GM11168 (cell line): ENCODE results near the gene RASL10A.

ENCODE experiments used
- in situ Hi-C: fragments of 300-500 bp; cut with MboI; formaldehyde crosslinking; loops from one replicate; pipeline ENCODE4 v1.12.0; 2022; ENCODE audit warnings: low sequenced_read_pairs; ENCODE audit not compliant: unreplicated experiment

Gene RASL10A

GRCh38 chr22:29325356-29325755 is 9.9 kb upstream of the RASL10A start:
- in situ Hi-C loops = no loop called here

- in situ Hi-C loops = no loop called here
These were observed 8.1 kb upstream of the RASL10A start for GRCh38 chr22:29323641-29324040.

- in situ Hi-C loops = no loop called here
These were observed 5.0 kb upstream of the RASL10A start for GRCh38 chr22:29320546-29320945.

GRCh38 chr22:29319072-29319471 is 3.6 kb upstream of the RASL10A start:
- in situ Hi-C loops = no loop called here

GRCh38 chr22:29317827-29318454 is 2.4 kb upstream of the RASL10A start:
- in situ Hi-C loops = no loop called here

- in situ Hi-C loops = no loop called here
These were observed 788 bp upstream of the RASL10A start for GRCh38 chr22:29316141-29316828.

- in situ Hi-C loops = no loop called here
These were observed 786 bp downstream of the RASL10A start for GRCh38 chr22:29314537-29315285.

GRCh38 chr22:29313576-29314466 is 1.7 kb downstream of the RASL10A start:
- in situ Hi-C loops = no loop called here

- in situ Hi-C loops = no loop called here
These were observed 2.3 kb downstream of the RASL10A start for GRCh38 chr22:29313126-29313575.

GRCh38 chr22:29312218-29313125 is 3.0 kb downstream of the RASL10A start:
- in situ Hi-C loops = no loop called here

GRCh38 chr22:29311464-29312217 is 3.9 kb downstream of the RASL10A start:
- in situ Hi-C loops = no loop called here

- in situ Hi-C loops = no loop called here
These were observed 4.6 kb downstream of the RASL10A start for GRCh38 chr22:29310863-29311339.

- in situ Hi-C loops = no loop called here
These were observed 5.2 kb downstream of the RASL10A start for GRCh38 chr22:29310065-29310862.

GRCh38 chr22:29309332-29310064 is 6.0 kb downstream of the RASL10A start:
- in situ Hi-C loops = no loop called here

GRCh38 chr22:29308791-29309262 is 6.7 kb downstream of the RASL10A start:
- in situ Hi-C loops = no loop called here

GRCh38 chr22:29308148-29308790 is 7.2 kb downstream of the RASL10A start:
- in situ Hi-C loops = no loop called here
